ENCODE measurements around the gene PPARG.
"Not testable (repeated sequence)": the region's sequence is repeated elsewhere in the genome, so short reads cannot be mapped to it uniquely, and the experiment has no call there.

PPARG gene

DNA sequence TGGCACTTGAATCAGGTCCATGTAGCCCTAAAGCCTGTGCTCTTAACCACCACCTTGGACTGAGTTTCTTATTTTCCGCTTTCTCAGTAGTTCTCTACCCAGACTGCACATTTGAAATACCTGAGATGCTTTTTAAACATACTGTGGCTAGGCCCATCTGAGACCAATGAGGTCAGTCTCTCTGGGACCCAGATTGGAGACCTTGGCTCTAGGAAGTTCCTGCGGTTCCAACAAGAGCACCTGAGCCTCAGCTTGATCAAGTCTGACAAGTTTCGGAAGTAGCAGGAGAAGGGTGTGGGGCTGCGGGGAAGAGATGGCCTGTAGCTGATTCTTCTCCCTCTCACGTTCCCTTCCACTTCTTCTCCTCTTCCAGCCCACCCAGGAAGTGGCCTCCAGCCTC is 183.9 kb downstream of the PPARG start:
- DNase-seq (ENCODE audit: low spot score) = no peak
- TF ChIP-seq CTCF (IDR thresholded peaks at IDR 0.05; ENCODE audit: extremely low read depth, missing control alignments) = no peak

GRCh38 chr3:12473511-12473910 is 184.6 kb downstream of the PPARG start:
- no peak for TF ChIP-seq CTCF (IDR thresholded peaks at IDR 0.05; ENCODE audit: extremely low read depth, missing control alignments)
- no peak for DNase-seq (ENCODE audit: low spot score)

DNA sequence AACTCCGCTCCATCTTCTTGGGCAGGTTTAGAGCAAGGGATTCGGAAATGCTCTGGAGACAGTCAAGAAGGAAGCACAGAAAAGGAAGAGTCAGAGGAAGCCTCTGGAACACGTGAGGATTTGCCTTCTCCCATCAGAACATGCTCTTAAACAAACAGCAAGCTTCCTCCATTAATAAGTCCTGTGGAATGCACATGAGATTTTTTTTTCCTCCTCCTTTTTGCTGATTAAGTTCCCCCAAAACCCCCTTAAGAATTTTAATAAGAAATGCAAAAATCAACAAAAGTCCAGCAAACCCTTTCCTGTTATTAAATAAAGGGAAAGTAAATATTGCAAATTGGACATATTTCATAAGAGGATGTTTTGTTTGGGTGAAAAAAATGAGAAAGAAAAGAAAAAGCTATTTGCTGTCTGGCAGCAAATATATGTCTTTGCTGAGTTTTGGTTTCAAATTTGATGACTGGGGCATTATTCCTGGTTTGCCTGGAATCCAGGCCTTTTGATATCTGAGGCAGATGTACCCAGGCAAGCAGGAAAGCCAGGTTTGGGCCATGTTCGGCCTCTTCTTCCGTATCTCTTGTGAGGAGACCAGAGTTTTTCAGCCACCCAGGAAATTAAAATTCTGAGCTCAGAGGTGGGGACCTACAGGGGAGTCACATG is 187.5 kb downstream of the PPARG start:
- no peak for TF ChIP-seq CTCF (IDR thresholded peaks at IDR 0.05; ENCODE audit: extremely low read depth, missing control alignments)
- DNase-seq (ENCODE audit: low spot score) = no peak

GRCh38 chr3:12477256-12477655 is 188.4 kb downstream of the PPARG start:
- DNase-seq (ENCODE audit: low spot score) = no peak
- no peak for TF ChIP-seq CTCF (IDR thresholded peaks at IDR 0.05; ENCODE audit: extremely low read depth, missing control alignments)

DNA sequence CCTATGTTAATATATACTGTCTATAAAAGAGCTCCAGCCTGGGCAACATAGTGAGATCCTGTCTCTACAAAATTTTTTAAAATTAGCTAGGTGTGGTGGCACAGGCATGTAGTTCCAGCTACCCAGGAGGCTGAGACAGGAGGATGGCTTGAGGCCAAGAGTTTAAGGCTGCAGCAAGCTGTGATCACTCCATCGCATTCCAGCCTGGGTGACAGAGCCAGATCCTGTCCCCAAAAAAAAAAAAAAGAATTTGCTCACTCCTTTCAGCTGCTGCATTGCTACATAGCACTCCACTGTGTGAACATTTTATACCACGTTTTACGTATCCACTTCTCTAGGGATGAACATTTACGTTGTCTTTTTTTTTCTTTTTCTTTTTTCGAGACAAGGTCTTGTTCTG is 189.5 kb downstream of the PPARG start:
- no peak for TF ChIP-seq CTCF (IDR thresholded peaks at IDR 0.05; ENCODE audit: extremely low read depth, missing control alignments)
- no peak for DNase-seq (ENCODE audit: low spot score)

DNA sequence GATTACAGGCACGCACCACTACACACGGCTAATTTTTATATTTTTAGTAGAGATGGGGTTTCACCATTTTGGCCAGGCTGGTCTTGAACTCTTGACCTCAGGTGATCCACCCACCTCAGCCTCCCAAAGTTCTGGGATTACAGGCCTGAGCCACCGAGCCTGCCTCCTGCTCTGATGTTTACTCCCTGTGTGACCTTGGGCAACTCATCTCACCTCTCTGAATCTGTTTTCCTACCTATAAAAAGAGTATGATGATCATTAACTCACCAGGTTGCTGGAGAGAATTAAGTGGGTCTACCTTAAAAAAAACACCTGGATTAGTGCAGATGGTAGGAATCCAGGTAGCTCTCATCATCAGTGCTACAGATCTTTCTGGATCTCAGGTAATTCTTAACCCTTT is 190.3 kb downstream of the PPARG start:
- DNase-seq (ENCODE audit: low spot score) = not testable (repeated sequence)

- DNase-seq (ENCODE audit: low spot score) = peak; percentile 67
- peak; percentile 35 for TF ChIP-seq CTCF (IDR thresholded peaks at IDR 0.05; ENCODE audit: extremely low read depth, missing control alignments)
Observed at GRCh38 chr3:12479919-12480427, 191.1 kb downstream of the PPARG start.

DNA sequence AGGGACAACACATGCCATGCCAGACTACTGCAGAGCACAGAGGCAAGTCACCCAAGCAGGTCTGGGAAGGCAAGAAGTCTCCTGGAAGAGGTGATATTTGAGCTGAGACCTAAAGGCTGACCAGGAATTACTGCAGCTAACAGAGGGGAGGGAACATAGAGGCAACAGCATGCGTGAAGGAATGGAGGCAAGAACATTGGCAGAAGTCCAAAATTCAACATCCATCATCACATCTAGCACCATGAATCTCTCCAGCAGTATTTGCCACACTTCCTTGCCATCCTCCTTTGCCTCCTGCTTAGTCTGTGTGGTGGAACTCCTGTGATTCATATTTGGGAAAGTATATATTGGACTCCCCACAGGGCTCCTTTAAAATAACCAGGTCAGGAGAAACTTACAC is 194.5 kb downstream of the PPARG start:
- TF ChIP-seq CTCF (IDR thresholded peaks at IDR 0.05; ENCODE audit: extremely low read depth, missing control alignments) = no peak
- no peak for DNase-seq (ENCODE audit: low spot score)

Measured in GM20000 (cell line).